ENCODE measurements around the gene KRTAP10-4.
"Not testable (repeated sequence)": the region's sequence is repeated elsewhere in the genome, so short reads cannot be mapped to it uniquely, and the experiment has no call there.

KRTAP10-4 gene

GRCh38 chr21:44599264-44600029 is 25.9 kb downstream of the KRTAP10-4 start:
- no peak for DNase-seq (ENCODE audit: low read depth)

- not testable (repeated sequence) for DNase-seq (ENCODE audit: low read depth)
Observed at GRCh38 chr21:44600118-44600978, 26.8 kb downstream of the KRTAP10-4 start, which contains the start of gene KRTAP10-7. Gene KRTAP10-7, plus strand, starts transcription at chr21:44600597. Its CDS starts 25 bp downstream, at chr21:44600622.

- not testable (repeated sequence) for DNase-seq (ENCODE audit: low read depth)
Observed at GRCh38 chr21:44601091-44601490, 27.6 kb downstream of the KRTAP10-4 start.

GRCh38 chr21:44601596-44602462 is 28.3 kb downstream of the KRTAP10-4 start:
- DNase-seq (ENCODE audit: low read depth) = no peak

- DNase-seq (ENCODE audit: low read depth) = no peak
Observed at GRCh38 chr21:44602463-44602850, 28.9 kb downstream of the KRTAP10-4 start.

GRCh38 chr21:44603109-44603875 is 29.8 kb downstream of the KRTAP10-4 start:
- DNase-seq (ENCODE audit: low read depth) = no peak

GRCh38 chr21:44603911-44604310 is 30.4 kb downstream of the KRTAP10-4 start:
- no peak for DNase-seq (ENCODE audit: low read depth)

GRCh38 chr21:44606495-44606894 is 33.0 kb downstream of the KRTAP10-4 start:
- no peak for DNase-seq (ENCODE audit: low read depth)

GRCh38 chr21:44609193-44609592 is 35.7 kb downstream of the KRTAP10-4 start:
- no peak for DNase-seq (ENCODE audit: low read depth)

- not testable (repeated sequence) for DNase-seq (ENCODE audit: low read depth)
Observed at GRCh38 chr21:44610157-44610843, 36.8 kb downstream of the KRTAP10-4 start.

GRCh38 chr21:44611551-44611950 is 38.0 kb downstream of the KRTAP10-4 start:
- no peak for DNase-seq (ENCODE audit: low read depth)

GRCh38 chr21:44612029-44612486 is 38.5 kb downstream of the KRTAP10-4 start, which contains the start of gene KRTAP10-8:
Gene KRTAP10-8, plus strand, starts transcription at chr21:44612079. Its CDS starts 22 bp downstream, at chr21:44612101.
- DNase-seq (ENCODE audit: low read depth) = no peak

GRCh38 chr21:44612669-44613229 is 39.2 kb downstream of the KRTAP10-4 start:
- no peak for DNase-seq (ENCODE audit: low read depth)

- DNase-seq (ENCODE audit: low read depth) = no peak
Observed at GRCh38 chr21:44613386-44614155, 40.0 kb downstream of the KRTAP10-4 start.

- DNase-seq (ENCODE audit: low read depth) = no peak
Observed at GRCh38 chr21:44614161-44614631, 40.7 kb downstream of the KRTAP10-4 start.

- DNase-seq (ENCODE audit: low read depth) = no peak
Observed at GRCh38 chr21:44614961-44615391, 41.4 kb downstream of the KRTAP10-4 start.

- no peak for DNase-seq (ENCODE audit: low read depth)
Observed at GRCh38 chr21:44615466-44615865, 41.9 kb downstream of the KRTAP10-4 start.

- no peak for DNase-seq (ENCODE audit: low read depth)
Observed at GRCh38 chr21:44615911-44616590, 42.5 kb downstream of the KRTAP10-4 start.

Data from T follicular helper cell (primary cell).